Measurements from ENCODE around the gene ARHGAP21.

ARHGAP21 gene

GRCh38 chr10:24569330-24569796 is 154.3 kb downstream of the ARHGAP21 start:
- Histone ChIP-seq H3K27me3 (ENCODE audit: control insufficient read depth, insufficient read depth, low read length, poor library complexity, severe bottlenecking) (no peaks in the 10 kb centered on the region), H3K9me3 (ENCODE audit: control insufficient read depth, low read length) (no peaks in the 10 kb centered on the region), H3K4me1 (ENCODE audit: control insufficient read depth, insufficient read depth, low read length) (no peaks in the 10 kb centered on the region), H3K36me3 (ENCODE audit: control insufficient read depth, insufficient read depth, low read length) (no peaks in the 10 kb centered on the region), H3K4me3 (ENCODE audit: insufficient read depth, low read depth, low read length) (no peak overlapping the region), H3K27ac (ENCODE audit: insufficient read depth, low read depth, low read length, poor library complexity, severe bottlenecking) (no peak overlapping the region)
- 91 to 94% methylated on average over 13 of the region's 13 CpGs for WGBS, 2 experiments

- no peaks in the 10 kb centered on the region for H3K4me1 ChIP-seq (ENCODE audit: control insufficient read depth, insufficient read depth, low read length)
- no peak overlapping the region for H3K4me3 ChIP-seq (ENCODE audit: insufficient read depth, low read depth, low read length)
- no peak overlapping the region for H3K27ac ChIP-seq (ENCODE audit: insufficient read depth, low read depth, low read length, poor library complexity, severe bottlenecking)
- H3K27me3 ChIP-seq (ENCODE audit: control insufficient read depth, insufficient read depth, low read length, poor library complexity, severe bottlenecking), result no peaks in the 10 kb centered on the region
- no peaks in the 10 kb centered on the region for H3K9me3 ChIP-seq (ENCODE audit: control insufficient read depth, low read length)
- WGBS, 2 experiments, result 75 to 78% methylated on average over 4 of the region's 4 CpGs
- no peaks in the 10 kb centered on the region for H3K36me3 ChIP-seq (ENCODE audit: control insufficient read depth, insufficient read depth, low read length)
These were observed 155.6 kb downstream of the ARHGAP21 start for GRCh38 chr10:24568042-24568441.

- Histone ChIP-seq H3K4me1 (ENCODE audit: control insufficient read depth, insufficient read depth, low read length) (no peaks in the 10 kb centered on the region), H3K4me3 (ENCODE audit: insufficient read depth, low read depth, low read length) (no peak overlapping the region), H3K27me3 (ENCODE audit: control insufficient read depth, insufficient read depth, low read length, poor library complexity, severe bottlenecking) (no peaks in the 10 kb centered on the region), H3K27ac (ENCODE audit: insufficient read depth, low read depth, low read length, poor library complexity, severe bottlenecking) (no peak overlapping the region), H3K36me3 (ENCODE audit: control insufficient read depth, insufficient read depth, low read length) (no peaks in the 10 kb centered on the region), H3K9me3 (ENCODE audit: control insufficient read depth, low read length) (no peaks in the 10 kb centered on the region)
- 93 to 97% methylated on average over 3 of the region's 3 CpGs for WGBS, 2 experiments
These were observed 162.2 kb downstream of the ARHGAP21 start for GRCh38 chr10:24561453-24561852.

GRCh38 chr10:24556750-24557742 is 166.6 kb downstream of the ARHGAP21 start:
- Histone ChIP-seq H3K4me3 (ENCODE audit: insufficient read depth, low read depth, low read length) (no peak overlapping the region), H3K27ac (ENCODE audit: insufficient read depth, low read depth, low read length, poor library complexity, severe bottlenecking) (no peak overlapping the region), H3K36me3 (ENCODE audit: control insufficient read depth, insufficient read depth, low read length) (no peaks in the 10 kb centered on the region), H3K9me3 (ENCODE audit: control insufficient read depth, low read length) (no peaks in the 10 kb centered on the region), H3K4me1 (ENCODE audit: control insufficient read depth, insufficient read depth, low read length) (no peaks in the 10 kb centered on the region), H3K27me3 (ENCODE audit: control insufficient read depth, insufficient read depth, low read length, poor library complexity, severe bottlenecking) (no peaks in the 10 kb centered on the region)
- WGBS, 2 experiments, result 77 to 78% methylated on average over 24 of the region's 24 CpGs

- H3K27ac ChIP-seq (ENCODE audit: insufficient read depth, low read depth, low read length, poor library complexity, severe bottlenecking), result no peak overlapping the region
- no peaks in the 10 kb centered on the region for H3K9me3 ChIP-seq (ENCODE audit: control insufficient read depth, low read length)
- no peaks in the 10 kb centered on the region for H3K36me3 ChIP-seq (ENCODE audit: control insufficient read depth, insufficient read depth, low read length)
- H3K27me3 ChIP-seq (ENCODE audit: control insufficient read depth, insufficient read depth, low read length, poor library complexity, severe bottlenecking), result no peaks in the 10 kb centered on the region
- WGBS, 2 experiments, result 86 to 91% methylated on average over 4 of the region's 4 CpGs
- no peak overlapping the region for H3K4me3 ChIP-seq (ENCODE audit: insufficient read depth, low read depth, low read length)
- no peaks in the 10 kb centered on the region for H3K4me1 ChIP-seq (ENCODE audit: control insufficient read depth, insufficient read depth, low read length)
These were observed 167.4 kb downstream of the ARHGAP21 start for GRCh38 chr10:24556126-24556749.

GRCh38 chr10:24554036-24554435 is 169.7 kb downstream of the ARHGAP21 start:
- Histone ChIP-seq H3K4me1 (ENCODE audit: control insufficient read depth, insufficient read depth, low read length) (no peaks in the 10 kb centered on the region), H3K36me3 (ENCODE audit: control insufficient read depth, insufficient read depth, low read length) (no peaks in the 10 kb centered on the region), H3K9me3 (ENCODE audit: control insufficient read depth, low read length) (no peaks in the 10 kb centered on the region), H3K27ac (ENCODE audit: insufficient read depth, low read depth, low read length, poor library complexity, severe bottlenecking) (no peak overlapping the region), H3K27me3 (ENCODE audit: control insufficient read depth, insufficient read depth, low read length, poor library complexity, severe bottlenecking) (no peaks in the 10 kb centered on the region), H3K4me3 (ENCODE audit: insufficient read depth, low read depth, low read length) (no peak overlapping the region)
- 90 to 92% methylated on average over 7 of the region's 7 CpGs for WGBS, 2 experiments

- Histone ChIP-seq H3K36me3 (ENCODE audit: control insufficient read depth, insufficient read depth, low read length) (no peaks in the 10 kb centered on the region), H3K27me3 (ENCODE audit: control insufficient read depth, insufficient read depth, low read length, poor library complexity, severe bottlenecking) (no peaks in the 10 kb centered on the region), H3K27ac (ENCODE audit: insufficient read depth, low read depth, low read length, poor library complexity, severe bottlenecking) (no peak overlapping the region), H3K9me3 (ENCODE audit: control insufficient read depth, low read length) (no peaks in the 10 kb centered on the region), H3K4me1 (ENCODE audit: control insufficient read depth, insufficient read depth, low read length) (no peaks in the 10 kb centered on the region), H3K4me3 (ENCODE audit: insufficient read depth, low read depth, low read length) (no peak overlapping the region)
- WGBS, 2 experiments, result 80 to 89% methylated on average over 10 of the region's 10 CpGs
These were observed 170.6 kb downstream of the ARHGAP21 start for GRCh38 chr10:24553051-24553612.

GRCh38 chr10:24552346-24553016 is 171.2 kb downstream of the ARHGAP21 start:
- Histone ChIP-seq H3K9me3 (ENCODE audit: control insufficient read depth, low read length) (no peaks in the 10 kb centered on the region), H3K27me3 (ENCODE audit: control insufficient read depth, insufficient read depth, low read length, poor library complexity, severe bottlenecking) (no peaks in the 10 kb centered on the region)

GRCh38 chr10:24551161-24551560 is 172.5 kb downstream of the ARHGAP21 start:
- WGBS, 2 experiments, result 88 to 91% methylated on average over 2 of the region's 2 CpGs
- no peaks in the 10 kb centered on the region for H3K36me3 ChIP-seq (ENCODE audit: control insufficient read depth, insufficient read depth, low read length)

More at GRCh38 chr10:24552346-24553016, 171.2 kb downstream of the ARHGAP21 start:
- no peak overlapping the region for H3K27ac ChIP-seq (ENCODE audit: insufficient read depth, low read depth, low read length, poor library complexity, severe bottlenecking)
- H3K4me3 ChIP-seq (ENCODE audit: insufficient read depth, low read depth, low read length), result no peak overlapping the region
- WGBS, 2 experiments, result 62 to 68% methylated on average over 22 of the region's 22 CpGs
- no peaks in the 10 kb centered on the region for H3K4me1 ChIP-seq (ENCODE audit: control insufficient read depth, insufficient read depth, low read length)
- H3K36me3 ChIP-seq (ENCODE audit: control insufficient read depth, insufficient read depth, low read length), result no peaks in the 10 kb centered on the region

More at GRCh38 chr10:24551161-24551560, 172.5 kb downstream of the ARHGAP21 start:
- H3K4me1 ChIP-seq (ENCODE audit: control insufficient read depth, insufficient read depth, low read length), result no peaks in the 10 kb centered on the region
- H3K27me3 ChIP-seq (ENCODE audit: control insufficient read depth, insufficient read depth, low read length, poor library complexity, severe bottlenecking), result no peaks in the 10 kb centered on the region
- no peaks in the 10 kb centered on the region for H3K9me3 ChIP-seq (ENCODE audit: control insufficient read depth, low read length)
- no peak overlapping the region for H3K27ac ChIP-seq (ENCODE audit: insufficient read depth, low read depth, low read length, poor library complexity, severe bottlenecking)
- no peak overlapping the region for H3K4me3 ChIP-seq (ENCODE audit: insufficient read depth, low read depth, low read length)
